Fibroblast of pulmonary artery (primary cell): Measurements from ENCODE around the gene OSBPL6.
A peak's percentile ranks its signal among the peaks of the same experiment; 100 is the strongest.
"Not testable (repeated sequence)": the region's sequence is repeated elsewhere in the genome, so short reads cannot be mapped to it uniquely, and the experiment has no call there.

Source experiments
- DNase-seq: peaks from one replicate; pipeline ENCODE4 v3.0.0-alpha.2; 2010; ENCODE audit warnings: low read depth
- H3K4me3 ChIP-seq: replicated peaks from 2 replicates; pipeline ENCODE4 v1.5.1; 2011; ENCODE audit warnings: low read depth, mild to moderate bottlenecking, control low read depth, low read length, moderate library complexity
- CTCF ChIP-seq: IDR thresholded peaks from 2 replicates; pipeline ENCODE4 v1.5.1; 2011; ENCODE audit warnings: mild to moderate bottlenecking, control low read depth, low read length, inconsistent platforms; ENCODE audit errors: missing control alignments

OSBPL6 gene

DNA sequence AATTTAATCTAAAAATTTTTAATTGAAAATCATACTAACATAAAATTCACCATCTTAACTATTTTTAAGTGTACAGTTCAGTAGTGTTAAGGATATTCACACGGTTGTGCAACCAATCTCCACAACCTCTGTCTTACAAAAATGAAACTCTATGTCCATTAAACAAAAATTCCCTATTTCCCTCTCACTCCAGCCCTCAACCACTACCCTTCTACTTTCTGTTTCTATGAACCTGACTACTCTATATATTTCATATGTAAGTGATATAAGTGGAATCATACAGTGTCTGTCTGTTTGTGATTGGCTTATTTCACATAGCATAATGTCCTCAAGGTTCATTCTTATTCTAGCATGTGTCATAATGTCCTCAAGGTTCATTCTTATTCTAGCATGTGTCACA lies 34.3 kb upstream of the OSBPL6 start:
- no peak for DNase-seq
- no peak overlapping the region for H3K4me3 ChIP-seq
- TF ChIP-seq CTCF: no peak

DNA sequence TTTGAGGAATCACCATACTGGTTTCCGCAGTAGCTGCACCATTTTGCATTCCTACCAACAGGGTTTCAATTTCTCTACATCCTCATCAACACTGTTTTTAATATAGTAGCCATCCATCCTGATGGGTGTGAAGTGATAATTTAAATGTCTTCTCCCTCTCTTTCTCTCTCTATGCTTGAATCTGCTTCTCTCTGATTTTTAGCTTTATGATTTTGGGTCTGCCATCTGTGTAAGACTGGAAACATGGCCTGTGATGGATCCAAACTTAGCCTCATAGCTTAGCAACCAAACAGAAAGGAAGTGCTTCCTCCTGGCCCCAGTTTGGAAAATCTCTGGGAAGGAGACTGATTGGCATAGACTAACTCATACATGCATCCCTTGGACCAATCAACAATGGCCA lies 33.7 kb upstream of the OSBPL6 start:
- H3K4me3 ChIP-seq: no peak overlapping the region
- no peak for TF ChIP-seq CTCF
- no peak for DNase-seq

DNA sequence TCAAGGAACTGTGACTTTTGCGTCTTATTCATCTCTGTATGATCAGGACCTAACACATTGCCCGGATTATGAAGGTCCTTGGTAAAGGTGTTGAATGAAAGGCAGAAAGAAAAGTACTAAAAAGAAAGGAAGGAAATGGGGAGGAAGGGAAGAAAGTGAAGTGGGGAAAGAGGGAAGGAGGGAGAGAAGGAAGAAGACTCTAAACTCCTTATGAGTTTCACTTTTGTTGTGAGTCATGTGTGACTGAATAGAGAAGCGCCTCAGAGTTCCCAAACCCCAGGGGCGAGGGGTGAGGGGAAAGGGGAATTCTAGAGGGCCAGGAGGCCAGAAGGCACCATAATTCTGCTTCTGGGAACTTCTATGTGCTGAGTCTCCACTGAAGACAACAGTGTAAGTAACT lies 30.9 kb upstream of the OSBPL6 start:
- no peak for TF ChIP-seq CTCF
- no peak overlapping the region for H3K4me3 ChIP-seq
- no peak for DNase-seq

DNA sequence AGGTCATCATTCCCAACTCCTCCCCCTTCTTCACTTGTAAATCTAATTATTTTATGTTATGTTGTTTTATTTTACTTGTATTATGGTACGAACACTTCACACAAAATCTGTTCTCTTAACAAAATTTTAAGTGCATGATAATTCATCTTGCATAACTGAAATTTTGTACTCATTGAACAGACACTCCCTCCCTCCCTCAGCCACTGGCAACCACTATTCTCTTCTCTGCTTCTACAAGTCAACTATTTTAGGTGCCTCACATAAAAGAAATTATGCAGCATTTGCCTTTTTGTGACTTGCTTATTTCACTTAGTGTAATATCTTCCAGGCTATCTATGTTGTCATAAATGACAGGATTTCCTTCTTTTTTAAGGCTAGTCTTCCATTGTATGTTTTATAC lies 30.4 kb upstream of the OSBPL6 start:
- no peak for DNase-seq
- no peak overlapping the region for H3K4me3 ChIP-seq
- TF ChIP-seq CTCF: no peak

DNA sequence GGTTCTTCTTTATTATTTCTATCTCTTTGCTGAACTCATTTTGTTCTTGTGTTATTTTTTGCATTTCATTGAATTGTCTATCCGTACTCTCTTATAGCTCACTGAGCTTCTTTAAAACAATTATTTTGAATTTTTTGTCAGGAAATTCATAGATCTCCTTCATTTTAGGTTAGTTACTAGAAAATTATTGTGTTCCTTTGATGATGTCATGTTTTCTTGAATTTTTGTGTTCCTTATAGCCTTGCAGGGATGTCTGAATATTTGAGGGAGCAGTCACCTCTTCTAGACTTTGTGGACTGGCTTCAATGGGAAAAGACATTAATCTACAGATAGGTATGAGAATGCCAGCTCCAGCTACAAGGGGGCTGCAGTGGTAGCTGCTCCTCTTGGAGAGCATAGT lies 20.7 kb upstream of the OSBPL6 start:
- no peak for TF ChIP-seq CTCF
- no peak for DNase-seq
- H3K4me3 ChIP-seq: no peak overlapping the region

DNA sequence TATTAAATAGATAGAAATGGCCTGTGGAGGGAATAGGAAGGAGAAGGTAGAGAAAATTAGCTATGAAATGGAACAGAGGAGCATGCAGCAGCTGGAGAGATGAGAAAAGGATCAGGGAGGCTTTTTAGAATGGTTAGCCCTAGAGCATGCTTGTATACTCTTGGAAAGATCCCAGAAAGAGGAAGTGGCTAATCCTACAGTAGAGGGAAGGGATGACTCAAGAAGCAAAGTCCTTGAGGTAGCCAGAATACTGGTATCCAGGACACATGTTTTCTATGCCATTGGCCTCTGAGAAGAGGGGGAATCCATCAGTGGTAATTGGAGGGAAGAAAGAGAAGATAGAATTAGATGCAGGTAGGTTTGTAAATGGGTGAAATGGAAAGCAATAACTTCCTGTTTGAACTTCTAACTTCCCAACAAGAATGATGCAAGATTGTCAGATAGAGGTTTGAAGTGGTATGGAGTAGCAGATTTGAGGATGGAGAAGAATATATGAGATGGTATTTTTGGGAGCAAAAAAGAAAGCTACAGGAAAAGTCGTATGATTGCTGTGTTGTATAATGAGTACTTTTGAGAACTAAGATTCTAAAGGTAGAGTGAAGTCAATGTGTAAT lies 17.1 kb upstream of the OSBPL6 start:
- H3K4me3 ChIP-seq: no peak overlapping the region
- peak; percentile 46 for DNase-seq
- no peak for TF ChIP-seq CTCF

DNA sequence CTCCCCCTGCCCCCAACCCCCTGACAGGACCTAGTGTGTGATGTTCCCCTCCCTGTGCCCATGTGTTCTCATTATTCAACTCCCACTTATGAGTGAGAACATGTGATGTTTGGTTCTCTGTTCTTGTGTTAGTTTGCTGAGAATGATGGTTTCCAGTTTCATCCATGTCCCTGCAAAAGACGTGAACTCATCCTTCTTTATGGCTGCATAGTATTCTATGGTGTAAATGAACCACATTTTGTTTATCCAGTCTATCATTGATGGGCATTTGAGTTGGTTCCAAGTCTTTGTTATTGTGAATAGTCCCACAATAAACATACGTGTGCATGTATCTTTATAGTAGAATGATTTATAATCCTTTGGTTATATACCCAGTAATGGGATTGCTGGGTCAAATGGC lies 13.7 kb upstream of the OSBPL6 start:
- DNase-seq, H3K4me3 ChIP-seq: not testable (repeated sequence)
